LoVo (cell line): ENCODE data around the gene DRAXIN.
A peak's percentile ranks its signal among the peaks of the same experiment; 100 is the strongest.

Experiments
- DNase-seq: peaks from one replicate; pipeline ENCODE4 v3.0.0-alpha.2; 2016; ENCODE audit warnings: low spot score

The DRAXIN gene

DNA sequence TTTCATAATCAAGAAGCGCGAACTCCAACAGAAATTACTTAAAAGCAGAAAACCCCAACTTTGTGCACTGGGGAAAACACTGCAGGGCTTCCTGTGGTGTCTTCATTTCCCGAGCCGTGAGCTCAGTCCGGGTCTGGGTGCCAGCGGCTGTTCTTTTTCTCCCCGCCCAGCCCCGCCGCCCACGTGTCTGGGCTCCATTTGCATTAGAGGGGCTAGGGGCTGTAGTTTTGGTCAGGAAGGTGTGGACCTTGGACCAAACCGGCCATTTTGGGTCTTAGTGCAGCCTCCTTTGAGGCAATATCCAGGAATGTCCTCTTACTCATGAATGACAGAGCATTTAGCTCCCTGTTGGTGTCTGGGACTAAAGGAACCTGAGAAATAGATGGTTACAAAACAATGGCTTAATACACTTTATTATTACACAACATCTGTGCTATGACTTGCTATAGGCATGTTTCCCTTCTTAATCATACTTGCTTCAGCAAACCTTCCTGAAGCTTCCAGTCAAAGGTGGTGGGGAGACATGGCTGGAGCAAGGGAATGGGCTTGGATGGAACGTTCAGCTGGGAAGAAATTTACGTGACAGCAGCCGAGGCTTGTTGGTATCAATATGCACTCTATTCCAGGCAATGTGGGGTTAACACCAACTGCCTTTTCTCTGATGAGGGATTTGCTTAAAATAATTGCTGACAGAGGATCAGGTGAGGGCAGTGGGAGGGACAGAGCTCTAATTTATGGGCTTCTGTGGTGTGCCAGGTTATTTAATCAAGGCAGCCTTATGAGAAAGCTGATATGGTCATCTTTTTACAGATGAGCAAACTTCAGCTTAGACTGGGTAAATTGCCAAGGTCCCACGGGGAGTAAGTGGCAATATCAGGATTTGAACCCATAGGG lies 45.5 kb downstream of the DRAXIN start:
- peak; percentile 21 for DNase-seq

- DNase-seq, result no peak
Observed at GRCh38 chr1:11738096-11738495, 46.6 kb downstream of the DRAXIN start.

GRCh38 chr1:11738783-11739182 lies 47.3 kb downstream of the DRAXIN start:
- DNase-seq, result no peak

DNA sequence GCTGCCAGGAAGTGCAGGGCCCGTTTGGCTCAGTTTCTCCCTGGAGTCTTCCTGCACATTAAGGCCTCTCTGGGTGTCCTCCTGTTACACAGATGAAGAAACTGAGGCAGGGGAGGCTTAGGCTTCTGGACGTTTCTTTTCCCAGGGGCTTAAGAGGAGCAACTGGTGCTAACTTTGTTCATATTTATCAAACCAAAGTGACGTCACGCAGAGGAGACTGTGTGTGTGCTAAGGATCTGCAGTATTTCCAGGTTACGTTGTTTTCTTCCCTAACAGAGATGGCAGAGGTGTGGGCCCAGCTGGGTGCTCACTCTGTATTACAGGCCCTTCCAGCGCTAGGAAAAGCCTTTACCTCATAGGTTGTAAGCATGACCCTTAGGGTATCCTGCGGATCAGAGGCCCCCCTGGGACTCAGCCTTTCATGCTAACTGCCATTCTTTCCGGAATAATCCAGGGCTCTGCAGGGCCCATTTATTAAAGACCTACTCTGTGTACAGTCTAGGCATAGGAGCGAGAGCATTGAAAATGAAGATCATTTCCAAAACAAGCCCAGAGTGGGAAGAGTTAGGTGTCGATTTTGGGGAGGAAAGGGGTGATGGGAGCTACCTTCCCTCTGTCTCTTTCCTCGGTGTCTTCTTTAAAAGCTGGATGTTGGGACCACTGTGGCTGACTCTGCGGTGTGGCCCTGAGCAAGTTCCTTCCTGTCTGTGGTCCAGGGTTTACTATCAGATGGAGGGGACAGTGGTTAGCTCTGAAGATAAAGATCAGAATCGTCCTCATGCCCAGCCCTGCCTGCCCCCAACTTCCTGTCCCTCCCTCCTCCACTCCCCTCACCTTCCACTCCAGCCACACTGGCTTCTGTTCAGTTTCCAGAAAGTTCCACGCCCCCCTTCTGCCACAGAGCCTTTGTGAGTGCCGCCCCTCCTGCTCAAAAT lies 49.0 kb downstream of the DRAXIN start:
- DNase-seq, result no peak

GRCh38 chr1:11741482-11741881 lies 50.0 kb downstream of the DRAXIN start:
- DNase-seq, result no peak

DNA sequence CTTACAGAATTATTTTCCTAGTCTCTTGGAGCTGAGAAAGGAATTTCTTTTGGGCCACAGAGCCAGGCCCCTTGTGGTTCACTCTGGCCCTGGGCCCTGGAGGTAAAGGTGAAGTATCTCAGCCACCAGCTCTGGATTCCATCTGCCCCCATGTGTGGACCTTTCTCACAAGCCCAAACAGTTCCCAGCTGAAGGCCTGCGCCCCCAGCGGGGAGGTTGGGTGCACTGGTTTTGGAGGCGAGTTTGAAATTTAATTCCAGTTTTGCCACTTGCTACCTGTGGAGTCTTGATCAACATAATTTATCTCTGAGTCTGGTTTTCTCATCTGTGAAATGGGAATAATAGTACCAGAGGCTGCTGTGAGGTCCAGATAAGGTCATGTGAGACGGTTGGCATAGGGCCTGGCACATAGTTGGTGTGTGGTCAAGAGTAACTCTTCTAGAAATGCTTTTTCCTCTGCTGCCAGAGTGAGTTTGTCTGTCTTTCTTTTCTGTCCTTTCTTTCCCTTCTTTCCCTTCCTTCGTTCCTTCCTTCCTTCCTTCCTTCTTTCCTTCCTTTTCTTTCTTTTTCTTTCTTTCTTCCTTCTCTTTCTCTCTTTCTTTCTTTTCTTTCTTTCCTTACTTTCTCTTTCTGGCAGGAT lies 50.5 kb downstream of the DRAXIN start:
- no peak for DNase-seq

GRCh38 chr1:11744287-11744686 lies 52.8 kb downstream of the DRAXIN start:
- DNase-seq, result no peak

DNA sequence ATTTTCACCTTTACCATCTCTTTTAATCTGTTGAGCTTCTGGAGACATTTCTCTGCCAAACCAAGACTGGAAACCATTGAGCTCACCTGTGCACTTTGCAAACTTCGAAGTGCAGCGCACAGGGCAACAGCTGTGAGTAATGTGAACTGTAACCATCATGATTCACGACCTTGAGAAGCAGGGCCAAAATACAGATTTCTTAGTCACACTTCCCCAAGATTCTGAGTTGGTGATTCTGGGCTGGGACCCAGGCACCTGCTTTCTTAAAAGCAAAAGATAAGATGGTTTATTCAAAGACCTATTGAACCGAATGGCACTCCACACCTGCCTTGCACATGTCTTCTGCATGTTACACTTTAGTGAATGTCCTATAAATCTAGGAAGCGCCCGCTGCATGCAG lies 54.6 kb downstream of the DRAXIN start:
- DNase-seq, result no peak

GRCh38 chr1:11746795-11747487 lies 55.4 kb downstream of the DRAXIN start:
- no peak for DNase-seq

- no peak for DNase-seq
Observed at GRCh38 chr1:11748294-11749202, 57.0 kb downstream of the DRAXIN start.

GRCh38 chr1:11749203-11749689 lies 57.7 kb downstream of the DRAXIN start:
- no peak for DNase-seq

DNA sequence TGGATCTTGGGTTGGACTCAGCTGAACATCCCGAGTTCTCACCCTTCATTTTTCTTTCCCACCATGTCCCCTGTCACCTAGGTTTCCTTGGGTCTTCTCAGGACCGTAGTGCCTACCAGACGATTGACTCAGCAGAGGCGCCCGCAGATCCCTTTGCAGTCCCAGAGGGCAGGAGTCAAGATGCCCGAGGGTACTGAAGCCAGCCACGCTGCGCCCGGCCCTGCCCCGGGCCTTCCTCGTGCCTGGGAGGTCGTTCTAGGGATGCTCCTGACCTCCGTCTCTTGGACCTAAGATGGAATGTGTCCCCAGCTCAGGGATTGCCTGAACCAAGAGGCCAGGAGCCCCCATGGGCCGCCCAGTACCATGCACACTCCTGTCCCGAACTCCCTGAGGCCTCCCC lies 58.5 kb downstream of the DRAXIN start:
- DNase-seq, result no peak

GRCh38 chr1:11751087-11751486 lies 59.6 kb downstream of the DRAXIN start:
- no peak for DNase-seq

DNA sequence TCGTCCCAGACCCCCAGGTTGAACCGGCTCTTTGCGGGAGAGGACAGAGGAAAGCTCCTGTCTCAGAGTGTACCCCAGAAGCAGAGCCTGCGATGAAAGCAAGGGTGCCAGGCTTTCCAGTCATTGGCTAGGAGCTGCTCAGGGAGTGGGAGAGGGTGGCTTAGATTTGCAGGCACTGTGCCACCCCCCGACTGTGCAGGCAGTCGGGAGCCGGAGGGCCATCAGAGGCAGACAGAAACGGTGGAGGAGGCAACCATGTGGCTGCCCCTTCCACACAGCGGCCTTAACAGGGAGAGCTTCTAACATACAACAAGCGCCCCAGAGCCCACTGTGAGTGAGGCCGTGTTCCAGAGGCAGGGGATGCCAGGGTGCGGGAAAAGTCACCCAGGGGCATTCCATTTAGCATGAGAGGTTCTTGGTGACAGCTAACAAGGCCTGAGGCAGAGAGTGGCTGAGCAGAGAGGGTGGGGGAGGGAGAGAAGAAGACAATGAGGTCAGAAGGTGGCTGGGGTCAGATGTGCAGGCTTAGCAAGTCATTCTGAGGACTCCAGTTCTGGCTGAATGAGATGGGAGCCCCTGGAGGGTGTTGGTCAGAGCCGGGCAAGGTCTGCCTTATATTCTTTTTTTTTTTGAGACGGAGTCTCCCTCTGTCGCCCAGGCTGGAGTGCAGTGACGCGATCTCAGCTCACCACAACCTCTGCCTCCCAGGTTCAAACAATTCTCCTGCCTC lies 61.0 kb downstream of the DRAXIN start:
- DNase-seq, result no peak

DNA sequence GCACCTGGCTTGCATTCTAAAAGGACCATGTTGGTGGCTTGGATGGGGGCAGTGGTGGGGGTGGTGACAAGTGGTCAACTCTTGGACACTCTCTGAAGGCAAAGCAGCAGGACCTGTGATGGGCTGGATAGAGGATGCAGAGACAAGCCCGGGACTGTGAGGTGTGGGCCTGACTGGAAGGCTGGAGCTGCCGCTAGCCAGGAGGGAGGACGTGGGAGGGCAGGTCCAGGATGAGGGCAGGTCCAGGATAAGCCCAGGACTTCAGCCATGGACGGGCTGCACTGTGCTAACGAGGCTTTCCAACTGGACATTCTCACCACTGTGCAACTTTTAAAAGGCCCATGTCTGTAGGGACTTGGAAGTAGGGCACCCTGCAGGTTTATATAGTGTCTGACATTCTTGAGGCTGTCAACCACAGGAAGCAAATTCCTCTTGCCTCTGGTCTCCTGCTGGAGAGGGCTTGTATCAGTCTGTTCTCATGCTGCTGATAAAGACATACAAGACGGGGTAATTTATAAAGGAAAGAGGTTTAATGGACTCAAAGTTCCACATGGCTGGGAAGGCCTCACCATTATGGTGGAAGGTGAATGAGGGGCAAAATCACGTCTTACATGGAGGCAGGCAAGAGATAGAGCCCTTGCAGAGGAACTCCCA lies 62.2 kb downstream of the DRAXIN start:
- DNase-seq, result no peak

DNA sequence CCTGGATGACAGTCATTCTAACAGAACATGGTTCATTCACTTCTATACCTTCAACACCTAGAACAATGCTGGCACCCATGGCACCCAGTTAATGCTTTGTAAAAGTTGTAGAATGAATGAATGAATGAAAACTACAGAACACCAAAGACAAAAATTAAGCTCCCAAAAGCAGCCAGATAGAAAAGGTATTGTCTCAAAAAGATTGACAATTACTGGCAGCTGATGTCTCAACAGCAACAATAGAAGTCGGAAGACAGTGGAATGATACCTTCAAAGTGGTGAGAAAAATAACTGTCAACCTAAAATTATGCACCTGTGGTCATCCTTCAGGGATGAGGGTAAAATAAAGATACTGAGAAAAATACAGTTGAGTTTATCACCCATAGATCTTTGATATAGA lies 65.5 kb downstream of the DRAXIN start:
- no peak for DNase-seq

- DNase-seq, result no peak
Observed at GRCh38 chr1:11759791-11760190, 68.3 kb downstream of the DRAXIN start.

DNA sequence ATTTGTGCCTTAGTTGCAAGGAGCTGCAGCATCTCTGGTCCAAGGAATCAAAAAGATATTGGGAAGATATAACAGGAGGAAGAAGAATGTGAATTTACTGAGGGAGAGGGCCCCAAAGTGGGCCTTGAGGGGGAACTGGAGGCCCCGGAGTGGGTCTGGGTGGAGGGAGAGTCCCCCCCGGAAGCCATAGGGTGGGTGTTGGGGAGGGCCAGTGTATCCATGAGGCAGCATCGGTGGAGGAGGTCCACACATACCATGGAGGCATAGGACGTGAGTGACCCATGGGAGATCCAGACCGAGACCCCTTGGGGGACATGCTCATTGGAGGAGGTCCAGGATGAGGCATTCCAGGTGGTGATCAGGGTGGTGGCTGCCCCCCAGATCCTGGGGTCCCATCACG lies 69.8 kb downstream of the DRAXIN start:
- no peak for DNase-seq

DNA sequence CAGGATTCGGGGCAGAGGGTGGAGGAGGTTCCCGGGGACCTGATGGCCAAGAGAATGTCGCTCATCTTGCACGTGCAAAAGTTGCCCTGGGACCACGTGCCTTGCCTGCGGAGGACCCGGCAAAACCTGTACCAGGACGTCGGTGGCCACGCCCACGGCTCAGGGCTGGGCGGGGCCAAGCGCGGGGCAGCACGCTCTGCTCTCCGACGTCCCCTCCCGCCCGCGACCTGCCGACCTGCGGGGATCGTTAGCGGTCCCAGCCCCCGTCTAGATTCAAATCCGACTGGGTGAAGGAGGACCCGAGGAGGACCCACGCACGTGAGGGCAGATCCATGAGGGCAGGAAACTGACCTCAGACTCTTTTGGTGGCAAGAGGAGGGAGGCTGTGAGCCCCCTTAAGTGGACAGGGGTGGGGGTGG lies 70.5 kb downstream of the DRAXIN start, which contains the start of gene C1orf167:
Gene C1orf167, plus strand, starts transcription at position 206 of the 419 bp plus-strand sequence. CDS start 2,208 bp downstream, outside the sequence.
- DNase-seq, result peak; percentile 33
